Nephron progenitor cell (in vitro differentiated cells): Measurements from ENCODE around the gene PDZRN3.

Source experiments
- DNase-seq: peaks from one replicate; pipeline ENCODE4 v3.0.0; 2021
- H3K27ac Mint-ChIP-seq: 2 replicates; pipeline ENCODE4 v1.8.0; 2021; ENCODE audit warnings: mild to moderate bottlenecking, moderate library complexity, mixed read lengths
- H3K27me3 Mint-ChIP-seq: 2 replicates; pipeline ENCODE4 v1.8.0; 2021; ENCODE audit warnings: mild to moderate bottlenecking, low read depth, mixed read lengths; ENCODE audit not compliant: poor library complexity
- H3K36me3 Mint-ChIP-seq: 2 replicates; pipeline ENCODE4 v1.8.0; 2021; ENCODE audit warnings: low read depth, mixed read lengths
- H3K4me1 Mint-ChIP-seq: 2 replicates; pipeline ENCODE4 v1.8.0; 2021; ENCODE audit warnings: mixed read lengths
- H3K4me3 Mint-ChIP-seq: 2 replicates; pipeline ENCODE4 v1.8.0; 2021; ENCODE audit warnings: mild to moderate bottlenecking, moderate library complexity, mixed read lengths
- H3K9me3 Mint-ChIP-seq: 2 replicates; pipeline ENCODE4 v1.8.0; 2021; ENCODE audit warnings: mild to moderate bottlenecking, moderate library complexity, mixed read lengths
- TF ChIP-seq, protein P1 (sequence below): fragments of 200-600 bp; sonication (generic); IDR thresholded peaks from 2 replicates; pipeline ENCODE4 v1.5.0; 2021; ENCODE audit warnings: antibody characterized with exemption

PDZRN3 gene

DNA sequence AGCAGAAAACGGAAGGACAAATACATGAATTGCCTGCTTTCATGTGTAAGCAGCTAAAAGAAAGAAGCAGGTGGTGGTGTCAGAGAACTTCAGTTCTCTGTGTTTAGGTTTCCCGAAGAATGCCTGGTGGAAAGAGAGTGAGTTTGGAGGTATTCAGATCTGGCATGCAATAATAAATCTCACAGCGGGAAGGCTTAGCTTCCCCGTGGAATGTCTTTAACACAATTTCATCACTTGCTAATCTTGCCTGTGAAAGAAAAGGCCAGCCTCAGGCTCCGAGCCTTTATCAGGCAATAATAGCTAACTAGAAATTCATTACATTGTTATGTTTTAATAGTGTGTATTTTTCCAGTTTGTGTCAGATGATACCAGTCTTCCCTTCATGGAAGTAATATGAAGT is 220.3 kb downstream of the PDZRN3 start:
- Mint-ChIP-seq H3K9me3 (no peaks in the 10 kb centered on the region), H3K4me1 (peaks cover 63% of the 10 kb centered on the region), H3K27me3 (peaks cover 2% of the 10 kb centered on the region), H3K4me3 (no peak overlapping the region), H3K27ac (peak overlapping the region; percentile 30), H3K36me3 (peaks cover 47% of the 10 kb centered on the region)
- TF ChIP-seq, protein P1, sequence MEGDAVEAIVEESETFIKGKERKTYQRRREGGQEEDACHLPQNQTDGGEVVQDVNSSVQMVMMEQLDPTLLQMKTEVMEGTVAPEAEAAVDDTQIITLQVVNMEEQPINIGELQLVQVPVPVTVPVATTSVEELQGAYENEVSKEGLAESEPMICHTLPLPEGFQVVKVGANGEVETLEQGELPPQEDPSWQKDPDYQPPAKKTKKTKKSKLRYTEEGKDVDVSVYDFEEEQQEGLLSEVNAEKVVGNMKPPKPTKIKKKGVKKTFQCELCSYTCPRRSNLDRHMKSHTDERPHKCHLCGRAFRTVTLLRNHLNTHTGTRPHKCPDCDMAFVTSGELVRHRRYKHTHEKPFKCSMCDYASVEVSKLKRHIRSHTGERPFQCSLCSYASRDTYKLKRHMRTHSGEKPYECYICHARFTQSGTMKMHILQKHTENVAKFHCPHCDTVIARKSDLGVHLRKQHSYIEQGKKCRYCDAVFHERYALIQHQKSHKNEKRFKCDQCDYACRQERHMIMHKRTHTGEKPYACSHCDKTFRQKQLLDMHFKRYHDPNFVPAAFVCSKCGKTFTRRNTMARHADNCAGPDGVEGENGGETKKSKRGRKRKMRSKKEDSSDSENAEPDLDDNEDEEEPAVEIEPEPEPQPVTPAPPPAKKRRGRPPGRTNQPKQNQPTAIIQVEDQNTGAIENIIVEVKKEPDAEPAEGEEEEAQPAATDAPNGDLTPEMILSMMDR: no peak
- no peak for DNase-seq

DNA sequence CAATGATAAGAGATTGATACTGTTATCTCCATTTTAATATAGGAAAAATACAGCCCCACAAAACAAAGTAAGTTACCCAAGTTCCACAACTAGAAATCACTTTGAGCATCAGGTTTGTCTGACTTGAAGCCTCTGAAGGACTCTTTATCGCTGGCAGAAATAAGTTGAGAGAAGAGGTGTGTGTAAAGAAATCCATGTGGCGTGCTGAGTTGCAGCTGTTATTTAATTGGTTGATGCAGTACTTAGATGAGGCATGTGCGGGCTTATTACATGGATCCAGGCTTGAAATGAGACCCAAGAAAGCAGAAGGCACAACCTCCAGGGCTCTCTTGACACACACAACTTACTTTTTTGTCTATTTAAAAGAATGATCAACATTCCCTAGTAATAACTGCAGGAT is 221.3 kb downstream of the PDZRN3 start:
- no peaks in the 10 kb centered on the region for H3K9me3 Mint-ChIP-seq
- TF ChIP-seq, protein P1: no peak
- no peak for DNase-seq
- no peak overlapping the region for H3K4me3 Mint-ChIP-seq
- peaks cover 63% of the 10 kb centered on the region for H3K4me1 Mint-ChIP-seq
- H3K36me3 Mint-ChIP-seq: peaks cover 52% of the 10 kb centered on the region
- H3K27me3 Mint-ChIP-seq: peaks cover 2% of the 10 kb centered on the region
- H3K27ac Mint-ChIP-seq: no peak overlapping the region

DNA sequence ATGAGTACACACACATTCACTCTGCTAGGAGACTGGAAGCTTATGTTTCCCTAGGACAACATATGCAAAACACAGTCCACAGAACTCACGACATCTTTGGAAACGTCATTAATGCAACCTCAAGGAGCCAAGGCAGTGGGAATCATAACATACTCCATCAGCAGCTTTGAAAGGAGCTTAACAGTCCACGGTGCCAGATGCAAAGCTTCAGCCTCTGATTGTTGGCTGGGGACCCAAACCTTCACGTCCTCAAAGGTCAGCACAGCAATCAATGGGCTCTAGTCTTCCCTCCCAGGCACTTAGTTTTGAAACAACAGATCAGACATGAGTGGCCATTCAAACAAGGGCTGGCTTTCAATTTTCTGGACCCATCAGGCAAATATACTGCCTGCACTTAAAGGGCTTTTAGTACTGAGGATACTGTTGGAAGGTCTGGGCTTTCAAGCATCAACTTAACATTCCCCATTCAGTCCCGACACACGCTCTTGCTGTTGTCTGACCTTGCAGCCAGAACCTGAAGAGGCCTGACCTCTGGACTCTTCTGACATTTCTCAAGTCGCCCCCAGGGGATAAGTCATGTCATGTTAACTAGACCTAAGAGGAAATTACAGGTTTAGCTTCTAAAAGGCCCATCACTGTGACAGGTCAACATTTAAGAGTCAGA is 223.0 kb downstream of the PDZRN3 start:
- peak overlapping the region; percentile 95 for H3K27ac Mint-ChIP-seq
- TF ChIP-seq, protein P1: no peak
- peaks cover 63% of the 10 kb centered on the region for H3K4me1 Mint-ChIP-seq
- peaks cover 62% of the 10 kb centered on the region for H3K36me3 Mint-ChIP-seq
- H3K27me3 Mint-ChIP-seq: peaks cover 2% of the 10 kb centered on the region
- no peak overlapping the region for H3K4me3 Mint-ChIP-seq
- no peak for DNase-seq
- no peaks in the 10 kb centered on the region for H3K9me3 Mint-ChIP-seq

DNA sequence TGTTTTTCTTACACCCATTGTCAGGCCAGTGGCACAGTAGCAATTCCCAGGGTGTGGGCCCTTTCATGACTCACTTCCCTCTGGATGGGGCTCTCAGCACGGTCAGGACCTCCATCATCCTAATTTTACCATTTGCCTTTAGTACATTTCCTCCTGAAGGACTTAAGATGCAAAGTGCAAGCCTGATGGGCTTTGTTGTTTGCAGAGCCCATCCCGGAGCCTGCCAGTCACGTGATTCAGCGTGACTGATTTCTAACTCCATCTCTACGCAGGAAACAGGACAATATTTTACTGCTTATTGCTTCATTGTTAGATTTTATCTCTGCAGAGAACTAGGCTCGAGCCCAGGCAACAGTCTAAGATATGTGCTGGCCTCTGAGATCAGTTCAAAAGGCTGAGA is 223.7 kb downstream of the PDZRN3 start:
- Mint-ChIP-seq H3K27ac (peak overlapping the region; percentile 95), H3K4me1 (peaks cover 63% of the 10 kb centered on the region), H3K36me3 (peaks cover 62% of the 10 kb centered on the region), H3K27me3 (peaks cover 2% of the 10 kb centered on the region), H3K9me3 (no peaks in the 10 kb centered on the region), H3K4me3 (no peak overlapping the region)
- TF ChIP-seq, protein P1: no peak
- DNase-seq: no peak

DNA sequence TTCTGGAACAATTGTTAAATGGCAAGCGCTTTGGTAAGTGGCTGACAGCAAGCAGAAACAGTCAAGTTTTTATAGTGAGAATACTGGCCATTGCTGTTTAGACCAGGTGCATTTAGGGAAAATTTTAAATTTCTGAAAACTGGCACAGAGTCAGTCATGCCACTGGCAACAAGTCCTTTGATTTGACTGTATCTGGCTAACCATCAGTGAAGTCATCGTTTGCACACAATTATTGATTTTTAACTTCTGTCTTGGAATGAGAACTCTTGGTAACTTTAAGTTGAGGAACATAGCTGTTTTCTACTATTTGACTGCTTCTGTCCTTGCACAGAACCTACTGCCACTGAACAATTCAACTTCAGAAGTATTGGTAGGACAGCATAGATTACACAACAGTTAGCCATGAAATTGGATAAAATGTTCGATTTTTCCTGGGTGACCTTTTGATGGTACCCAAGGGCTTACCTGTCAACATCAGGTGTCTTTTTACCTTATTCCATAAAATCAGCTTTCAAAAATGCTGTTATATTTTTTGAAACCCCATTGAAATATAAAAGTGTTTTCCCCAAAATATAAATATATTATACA is 225.0 kb downstream of the PDZRN3 start:
- H3K27me3 Mint-ChIP-seq: peaks cover 2% of the 10 kb centered on the region
- H3K27ac Mint-ChIP-seq: no peak overlapping the region
- H3K4me3 Mint-ChIP-seq: no peak overlapping the region
- TF ChIP-seq, protein P1: no peak
- H3K9me3 Mint-ChIP-seq: no peaks in the 10 kb centered on the region
- no peak for DNase-seq
- peaks cover 52% of the 10 kb centered on the region for H3K4me1 Mint-ChIP-seq
- peaks cover 72% of the 10 kb centered on the region for H3K36me3 Mint-ChIP-seq

- TF ChIP-seq, protein P1: no peak
- Mint-ChIP-seq H3K36me3 (peaks cover 70% of the 10 kb centered on the region), H3K27me3 (peaks cover 2% of the 10 kb centered on the region), H3K9me3 (no peaks in the 10 kb centered on the region), H3K27ac (no peak overlapping the region), H3K4me1 (peaks cover 50% of the 10 kb centered on the region), H3K4me3 (no peak overlapping the region)
- no peak for DNase-seq
Observed at GRCh38 chr3:73399106-73399505, 225.6 kb downstream of the PDZRN3 start.
